KMS-11 (cell line): Measurements from ENCODE around the gene CLTB.

Experiments
- H2AFZ ChIP-seq: fragments of 200-600 bp; sonication (generic); 2 replicates; pipeline ENCODE4 v1.6.1; 2016; ENCODE audit warnings: antibody characterized with exemption, mixed run types, low read depth
- H3K27ac ChIP-seq: fragments of 200-600 bp; sonication (generic); 2 replicates; pipeline ENCODE4 v1.6.1; 2016; ENCODE audit warnings: mild to moderate bottlenecking, mixed run types
- H3K27me3 ChIP-seq: fragments of 200-600 bp; sonication (generic); 2 replicates; pipeline ENCODE4 v1.6.1; 2017; ENCODE audit warnings: mild to moderate bottlenecking, low read depth, mixed run types, moderate library complexity; ENCODE audit not compliant: insufficient read depth
- H3K36me3 ChIP-seq: fragments of 200-600 bp; sonication (generic); 2 replicates; pipeline ENCODE4 v1.6.1; 2017; ENCODE audit warnings: mild to moderate bottlenecking, mixed run types; ENCODE audit not compliant: insufficient read depth
- H3K4me1 ChIP-seq: fragments of 200-600 bp; sonication (generic); 2 replicates; pipeline ENCODE4 v1.6.1; 2016; ENCODE audit warnings: mild to moderate bottlenecking, low read depth, mixed run types; ENCODE audit not compliant: poor library complexity, severe bottlenecking
- H3K4me2 ChIP-seq: fragments of 200-600 bp; sonication (generic); 2 replicates; pipeline ENCODE4 v1.7.0; 2016; ENCODE audit warnings: mild to moderate bottlenecking, mixed run types
- H3K4me3 ChIP-seq: fragments of 200-600 bp; sonication (generic); IDR thresholded peaks from 2 replicates; pipeline ENCODE4 v1.6.1; 2017; ENCODE audit warnings: low read depth, low read length, mixed read lengths; ENCODE audit not compliant: insufficient read depth
- H3K79me2 ChIP-seq: fragments of 200-600 bp; sonication (generic); 2 replicates; pipeline ENCODE4 v1.6.1; 2016; ENCODE audit warnings: low read depth, mixed run types; ENCODE audit not compliant: insufficient read depth
- H3K9ac ChIP-seq: fragments of 200-600 bp; sonication (generic); 2 replicates; pipeline ENCODE4 v1.6.1; 2016; ENCODE audit warnings: mild to moderate bottlenecking, mixed run types
- H4K20me1 ChIP-seq: fragments of 200-600 bp; sonication (generic); 2 replicates; pipeline ENCODE4 v1.6.1; 2016; ENCODE audit warnings: mild to moderate bottlenecking, mixed run types; ENCODE audit not compliant: insufficient read depth
- TF ChIP-seq, protein P1 (sequence below): fragments of 200-600 bp; sonication (generic); conservative IDR thresholded peaks from 2 replicates; pipeline ENCODE4 v1.6.1; 2017; ENCODE audit warnings: low read depth, mild to moderate bottlenecking, antibody characterized with exemption, low read length, moderate library complexity, mixed read lengths

Gene CLTB

DNA sequence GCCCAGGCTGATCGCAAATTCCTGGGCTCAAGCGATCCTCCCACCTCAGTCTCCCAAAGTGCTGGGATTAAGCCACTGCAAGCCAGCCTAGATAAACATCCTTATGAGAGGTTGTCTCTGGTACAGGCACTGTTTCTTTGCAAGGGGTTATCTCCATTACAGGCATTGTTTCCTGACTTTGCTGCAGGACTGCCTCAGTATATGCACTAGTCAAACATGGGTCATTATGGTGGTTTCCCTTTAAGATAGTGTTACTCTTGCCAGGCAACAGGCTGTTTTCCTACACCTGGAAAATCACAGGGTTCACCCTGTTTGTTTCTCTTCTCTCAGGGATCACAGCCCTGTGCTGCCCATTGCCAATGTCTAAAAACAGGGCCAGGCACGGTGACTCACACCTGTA is 7.8 kb upstream of the CLTB start:
- Histone ChIP-seq H3K36me3 (no peaks in the 10 kb centered on the region), H3K4me3 (no peak overlapping the region), H3K79me2 (no peaks in the 10 kb centered on the region), H3K27me3 (no peaks in the 10 kb centered on the region), H3K9ac (no peak overlapping the region), H3K27ac (no peak overlapping the region), H3K4me1 (no peaks in the 10 kb centered on the region), H2AFZ (no peak overlapping the region), H4K20me1 (no peaks in the 10 kb centered on the region), H3K4me2 (no peak overlapping the region)
- TF ChIP-seq, protein P1, sequence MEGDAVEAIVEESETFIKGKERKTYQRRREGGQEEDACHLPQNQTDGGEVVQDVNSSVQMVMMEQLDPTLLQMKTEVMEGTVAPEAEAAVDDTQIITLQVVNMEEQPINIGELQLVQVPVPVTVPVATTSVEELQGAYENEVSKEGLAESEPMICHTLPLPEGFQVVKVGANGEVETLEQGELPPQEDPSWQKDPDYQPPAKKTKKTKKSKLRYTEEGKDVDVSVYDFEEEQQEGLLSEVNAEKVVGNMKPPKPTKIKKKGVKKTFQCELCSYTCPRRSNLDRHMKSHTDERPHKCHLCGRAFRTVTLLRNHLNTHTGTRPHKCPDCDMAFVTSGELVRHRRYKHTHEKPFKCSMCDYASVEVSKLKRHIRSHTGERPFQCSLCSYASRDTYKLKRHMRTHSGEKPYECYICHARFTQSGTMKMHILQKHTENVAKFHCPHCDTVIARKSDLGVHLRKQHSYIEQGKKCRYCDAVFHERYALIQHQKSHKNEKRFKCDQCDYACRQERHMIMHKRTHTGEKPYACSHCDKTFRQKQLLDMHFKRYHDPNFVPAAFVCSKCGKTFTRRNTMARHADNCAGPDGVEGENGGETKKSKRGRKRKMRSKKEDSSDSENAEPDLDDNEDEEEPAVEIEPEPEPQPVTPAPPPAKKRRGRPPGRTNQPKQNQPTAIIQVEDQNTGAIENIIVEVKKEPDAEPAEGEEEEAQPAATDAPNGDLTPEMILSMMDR: no peak

DNA sequence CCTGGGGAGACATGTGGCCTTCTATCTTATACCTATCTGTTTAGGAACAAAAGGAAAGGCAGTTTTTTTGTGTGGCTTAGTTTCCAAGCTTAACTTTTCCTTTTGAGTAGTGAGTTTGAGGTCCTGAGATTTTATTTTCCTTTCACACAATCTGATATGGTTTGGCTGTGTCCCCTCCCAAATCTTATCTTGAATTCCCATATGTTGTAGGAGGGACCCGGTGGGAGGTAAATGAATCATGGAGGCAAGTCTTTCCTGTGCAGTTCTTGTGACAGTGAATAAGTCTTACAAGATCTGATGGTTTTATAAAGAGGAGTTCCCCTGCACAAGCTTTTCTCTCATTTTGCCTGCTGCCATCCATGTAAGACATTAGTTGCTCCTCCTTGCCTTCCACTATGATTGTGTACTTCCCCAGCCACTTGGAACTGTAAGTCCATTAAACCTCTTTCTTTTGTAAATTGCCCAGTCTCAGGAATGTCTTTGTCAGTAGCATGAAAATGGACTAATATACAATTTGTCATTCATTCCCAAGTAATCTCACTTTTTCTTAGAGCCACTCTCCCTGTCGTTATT is 4.7 kb upstream of the CLTB start:
- Histone ChIP-seq H3K27ac (no peak overlapping the region), H3K79me2 (peaks cover under 1% of the 10 kb centered on the region)

DNA sequence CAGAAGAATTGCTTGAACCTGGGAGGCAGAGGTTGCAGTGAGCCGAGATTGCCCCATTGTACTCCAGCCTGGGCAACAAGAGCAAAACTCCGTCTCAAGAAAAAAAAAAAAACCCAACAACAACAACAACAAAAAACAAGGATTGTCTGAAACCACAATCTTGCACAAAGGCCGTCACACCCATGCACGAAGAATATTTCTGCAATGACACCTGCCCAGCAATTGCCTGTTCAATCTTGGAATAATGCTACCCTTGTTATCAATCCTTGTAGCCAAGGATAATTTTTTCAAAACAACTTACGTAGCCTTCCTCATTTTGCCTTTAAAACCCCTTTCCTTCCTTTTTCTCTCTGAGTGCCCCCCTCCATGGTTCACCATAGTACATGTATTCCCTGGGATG is 3.7 kb upstream of the CLTB start:
- H4K20me1 ChIP-seq: no peaks in the 10 kb centered on the region
- H3K27me3 ChIP-seq: no peaks in the 10 kb centered on the region
- no peak overlapping the region for H2AFZ ChIP-seq
- no peak overlapping the region for H3K27ac ChIP-seq
- peaks cover 12% of the 10 kb centered on the region for H3K4me1 ChIP-seq
- H3K9ac ChIP-seq: no peak overlapping the region
- TF ChIP-seq, protein P1: no peak
- no peak overlapping the region for H3K4me2 ChIP-seq
- no peaks in the 10 kb centered on the region for H3K36me3 ChIP-seq
- peaks cover 10% of the 10 kb centered on the region for H3K79me2 ChIP-seq
- H3K4me3 ChIP-seq: no peak overlapping the region

More for the DNA sequence above, 4.7 kb upstream of the CLTB start:
- no peak overlapping the region for H3K4me3 ChIP-seq
- H2AFZ ChIP-seq: no peak overlapping the region
- no peaks in the 10 kb centered on the region for H3K36me3 ChIP-seq
- no peaks in the 10 kb centered on the region for H3K27me3 ChIP-seq
- TF ChIP-seq, protein P1: no peak
- H3K4me2 ChIP-seq: no peak overlapping the region
- no peak overlapping the region for H3K9ac ChIP-seq
- H3K4me1 ChIP-seq: peaks cover 8% of the 10 kb centered on the region
- no peaks in the 10 kb centered on the region for H4K20me1 ChIP-seq

DNA sequence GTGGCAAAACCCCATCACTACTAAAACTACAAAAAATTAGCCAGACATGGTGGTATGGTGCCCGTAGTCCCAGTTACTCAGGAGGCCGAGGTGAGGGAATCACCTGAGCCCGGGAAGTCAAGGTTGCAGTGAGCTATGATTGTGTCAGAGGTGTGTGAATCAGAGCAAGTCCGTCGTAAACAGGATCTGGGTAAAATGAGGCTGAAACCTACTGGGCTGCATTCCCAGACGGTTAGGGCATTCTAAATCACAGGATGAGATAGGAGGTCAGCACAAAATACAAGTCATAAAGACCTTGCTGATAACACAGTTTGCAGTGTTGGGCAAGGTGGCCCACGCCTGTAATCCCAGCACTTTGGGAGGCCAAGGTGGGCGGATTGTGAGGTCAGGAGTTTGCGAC is 1.9 kb upstream of the CLTB start:
- TF ChIP-seq, protein P1: no peak
- Histone ChIP-seq H3K27me3 (no peaks in the 10 kb centered on the region), H3K4me1 (peaks cover 17% of the 10 kb centered on the region), H3K36me3 (no peaks in the 10 kb centered on the region), H3K79me2 (peaks cover 18% of the 10 kb centered on the region), H3K9ac (no peak overlapping the region), H2AFZ (no peak overlapping the region), H3K27ac (no peak overlapping the region), H3K4me3 (no peak overlapping the region), H3K4me2 (no peak overlapping the region), H4K20me1 (no peaks in the 10 kb centered on the region)
